ENCODE data around the gene PTPRG.

DNA sequence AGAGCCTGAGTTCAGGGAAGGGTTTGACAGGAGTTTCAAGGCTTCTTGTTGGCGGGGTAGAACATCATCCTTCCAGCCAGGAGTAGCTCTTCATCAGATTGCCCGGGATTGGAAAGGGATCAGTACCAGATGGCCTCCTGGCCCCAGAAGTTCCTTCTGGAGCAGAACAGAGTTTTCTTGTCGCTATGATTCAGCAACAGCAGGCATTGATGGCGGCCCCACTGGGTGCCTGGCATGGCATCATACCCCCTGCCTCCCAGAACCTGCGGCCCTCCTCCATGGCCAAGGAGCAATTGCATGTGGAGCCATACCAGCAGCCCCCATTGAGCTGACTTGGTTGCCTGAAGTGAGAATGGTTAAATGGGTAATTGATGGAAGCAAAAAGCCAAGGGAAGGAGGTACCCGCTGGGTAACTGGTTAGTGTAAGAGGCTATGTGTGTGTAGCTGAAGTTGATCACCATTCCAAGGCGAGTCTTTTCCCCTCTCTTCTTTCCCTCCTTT lies 305.6 kb downstream of the PTPRG start:
- no peak for TF ChIP-seq POLR2A (IDR thresholded peaks at IDR 0.05)
- TF ChIP-seq, protein P1, sequence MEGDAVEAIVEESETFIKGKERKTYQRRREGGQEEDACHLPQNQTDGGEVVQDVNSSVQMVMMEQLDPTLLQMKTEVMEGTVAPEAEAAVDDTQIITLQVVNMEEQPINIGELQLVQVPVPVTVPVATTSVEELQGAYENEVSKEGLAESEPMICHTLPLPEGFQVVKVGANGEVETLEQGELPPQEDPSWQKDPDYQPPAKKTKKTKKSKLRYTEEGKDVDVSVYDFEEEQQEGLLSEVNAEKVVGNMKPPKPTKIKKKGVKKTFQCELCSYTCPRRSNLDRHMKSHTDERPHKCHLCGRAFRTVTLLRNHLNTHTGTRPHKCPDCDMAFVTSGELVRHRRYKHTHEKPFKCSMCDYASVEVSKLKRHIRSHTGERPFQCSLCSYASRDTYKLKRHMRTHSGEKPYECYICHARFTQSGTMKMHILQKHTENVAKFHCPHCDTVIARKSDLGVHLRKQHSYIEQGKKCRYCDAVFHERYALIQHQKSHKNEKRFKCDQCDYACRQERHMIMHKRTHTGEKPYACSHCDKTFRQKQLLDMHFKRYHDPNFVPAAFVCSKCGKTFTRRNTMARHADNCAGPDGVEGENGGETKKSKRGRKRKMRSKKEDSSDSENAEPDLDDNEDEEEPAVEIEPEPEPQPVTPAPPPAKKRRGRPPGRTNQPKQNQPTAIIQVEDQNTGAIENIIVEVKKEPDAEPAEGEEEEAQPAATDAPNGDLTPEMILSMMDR (IDR thresholded peaks at IDR 0.05) = no peak
